Hepatocyte (in vitro differentiated cells): ENCODE measurements around the gene PAQR9. TPM values are rescaled to one million over a fixed set of nuclear protein-coding genes. Genes with fewer than 3 reads are reported as not detected.

Source experiments
- DNase-seq: peaks from one replicate; pipeline ENCODE4 v3.0.0-alpha.2; 2016; ENCODE audit warnings: low spot score
- H2AFZ ChIP-seq: fragments of 200-600 bp; sonication (generic); 2 replicates; pipeline ENCODE4 v1.6.0; 2016; ENCODE audit warnings: antibody characterized with exemption, mild to moderate bottlenecking
- H3K27ac ChIP-seq: fragments of 200-600 bp; sonication (generic); 2 replicates; pipeline ENCODE4 v1.5.1; 2016; ENCODE audit warnings: mild to moderate bottlenecking
- H3K27me3 ChIP-seq: fragments of 200-600 bp; sonication (generic); 2 replicates; pipeline ENCODE4 v1.6.1; 2016
- H3K36me3 ChIP-seq: fragments of 200-600 bp; sonication (generic); replicated peaks from 2 replicates; pipeline ENCODE4 v1.5.1; 2016; ENCODE audit warnings: low read depth; ENCODE audit not compliant: insufficient read depth
- H3K4me1 ChIP-seq: fragments of 200-600 bp; sonication (generic); 2 replicates; pipeline ENCODE4 v1.5.1; 2016; ENCODE audit warnings: mild to moderate bottlenecking, moderate library complexity; ENCODE audit not compliant: insufficient read depth
- H3K4me2 ChIP-seq: fragments of 200-600 bp; sonication (generic); 2 replicates; pipeline ENCODE4 v1.6.0; 2016
- H3K4me3 ChIP-seq: fragments of 200-600 bp; sonication (generic); 2 replicates; pipeline ENCODE4 v1.5.1; 2016; ENCODE audit warnings: mild to moderate bottlenecking
- H3K79me2 ChIP-seq: fragments of 200-600 bp; sonication (generic); 2 replicates; pipeline ENCODE4 v1.6.0; 2017; ENCODE audit warnings: mild to moderate bottlenecking
- H3K9me2 ChIP-seq: fragments of 200-600 bp; sonication (generic); replicated peaks from 2 replicates; pipeline ENCODE4 v1.6.0; 2017; ENCODE audit warnings: mild to moderate bottlenecking; ENCODE audit not compliant: insufficient read depth
- H3K9me3 ChIP-seq: fragments of 200-600 bp; sonication (generic); 2 replicates; pipeline ENCODE4 v1.5.1; 2016; ENCODE audit warnings: low read depth, mild to moderate bottlenecking
- H4K20me1 ChIP-seq: fragments of 200-600 bp; sonication (generic); 2 replicates; pipeline ENCODE4 v1.6.0; 2016; ENCODE audit warnings: mild to moderate bottlenecking; ENCODE audit not compliant: insufficient read depth, poor library complexity, severe bottlenecking
- CTCF ChIP-seq: fragments of 200-600 bp; sonication (generic); IDR thresholded peaks from 2 replicates; pipeline ENCODE4 v1.5.1; 2016; ENCODE audit warnings: antibody characterized with exemption, mild to moderate bottlenecking; ENCODE audit not compliant: poor library complexity
- EZH2 ChIP-seq: fragments of 200-600 bp; sonication (generic); IDR thresholded peaks from 2 replicates; pipeline ENCODE4 v1.6.1; 2016; ENCODE audit warnings: antibody characterized with exemption, mild to moderate bottlenecking, borderline replicate concordance
- EZH2phosphoT487 ChIP-seq: fragments of 200-600 bp; sonication (generic); IDR thresholded peaks from one replicate; pipeline ENCODE4 v1.6.1; 2018; ENCODE audit warnings: antibody characterized with exemption, mild to moderate bottlenecking, low read depth, moderate library complexity; ENCODE audit not compliant: unreplicated experiment, severe bottlenecking
- WGBS: methylation state at CpG from one replicate; pipeline ENCODE4 v1.1.6; 2016; ENCODE audit warnings: low lambda C conversion rate; ENCODE audit errors: missing lambda C conversion rate; 5-methylcytosine and 5-hydroxymethylcytosine counted together
- polyA plus RNA-seq: library from polyadenylated mRNA; unstranded; fragments of >200 nt; fragmentation: Nextera tagmentation; extraction: Ambion mirVana; gene quantifications from 2 replicates; pipeline ENCODE4 v1.2.1, GENCODE V29; 2016
- total RNA-seq: library from RNA; depleted of rRNA; stranded (reverse); fragments of >200 nt; gene quantifications from 2 replicates; pipeline ENCODE4 v1.2.3, GENCODE V29; 2014

The PAQR9 gene
- total and polyA plus RNA-seq, 2 experiments from 2014 or later: 2.9 to 3.8 TPM

DNA sequence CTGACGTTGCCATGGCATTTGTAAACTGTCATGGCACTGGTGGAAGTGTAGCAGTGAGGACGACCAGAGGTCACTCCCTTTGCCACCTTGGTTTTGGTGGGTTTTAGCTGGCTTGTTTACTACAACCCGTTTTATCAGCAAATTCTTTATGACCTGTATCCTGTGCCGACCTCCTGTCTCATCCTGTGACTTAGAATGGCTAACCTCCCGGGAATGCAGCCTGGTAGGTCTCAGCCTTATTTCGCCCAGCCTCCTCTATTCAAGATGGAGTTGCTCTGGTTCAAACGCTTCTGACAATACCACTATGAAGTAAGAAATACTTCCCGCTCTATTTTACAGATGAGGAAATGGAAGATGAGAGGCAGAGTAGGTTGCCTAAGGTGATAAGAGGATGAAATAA lies 16.6 kb downstream of the PAQR9 start:
- DNase-seq: no peak
- H3K27ac ChIP-seq: no peak overlapping the region
- H2AFZ ChIP-seq: no peak overlapping the region
- H3K9me2 ChIP-seq: no peaks in the 10 kb centered on the region
- WGBS: 75% methylated on average over 8 of the region's 8 CpGs
- H3K4me2 ChIP-seq: no peak overlapping the region
- H3K27me3 ChIP-seq: no peaks in the 10 kb centered on the region
- no peaks in the 10 kb centered on the region for H3K36me3 ChIP-seq
- no peak overlapping the region for H3K4me3 ChIP-seq
- TF ChIP-seq EZH2phosphoT487 (no peak), EZH2 (no peak), CTCF (no peak)
- H3K79me2 ChIP-seq: no peaks in the 10 kb centered on the region
- no peaks in the 10 kb centered on the region for H4K20me1 ChIP-seq
- H3K9me3 ChIP-seq: no peaks in the 10 kb centered on the region
- H3K4me1 ChIP-seq: no peaks in the 10 kb centered on the region

DNA sequence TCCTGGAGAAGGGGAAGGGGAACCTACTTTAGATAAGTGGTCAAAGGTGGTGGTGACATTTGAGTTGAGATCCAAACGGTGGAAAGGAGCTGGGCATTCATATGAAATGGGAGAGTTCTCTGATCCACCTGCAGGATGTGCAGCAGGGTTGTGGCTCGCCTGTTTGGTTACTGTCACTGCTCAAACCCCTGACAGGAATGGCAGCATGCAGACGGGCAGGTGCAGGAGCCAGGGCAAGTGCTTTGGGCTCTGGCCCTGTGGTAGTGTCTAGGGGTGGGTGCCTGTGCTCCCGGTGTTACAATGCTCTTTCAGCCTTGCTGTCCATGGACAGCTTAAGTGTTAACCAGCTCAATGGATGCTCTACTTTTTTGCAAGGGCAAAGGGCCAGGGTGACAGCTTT lies 18.5 kb downstream of the PAQR9 start:
- Histone ChIP-seq H3K27ac (no peak overlapping the region), H3K27me3 (no peaks in the 10 kb centered on the region), H3K79me2 (no peaks in the 10 kb centered on the region), H3K36me3 (no peaks in the 10 kb centered on the region), H3K4me2 (no peak overlapping the region), H4K20me1 (no peaks in the 10 kb centered on the region), H3K9me3 (no peaks in the 10 kb centered on the region), H3K4me3 (no peak overlapping the region), H3K4me1 (no peaks in the 10 kb centered on the region), H3K9me2 (no peaks in the 10 kb centered on the region), H2AFZ (no peak overlapping the region)
- TF ChIP-seq EZH2 (no peak), CTCF (no peak), EZH2phosphoT487 (no peak)
- DNase-seq: no peak
- 90% methylated on average over 4 of the region's 4 CpGs for WGBS

- Histone ChIP-seq H3K79me2 (no peaks in the 10 kb centered on the region), H3K4me2 (no peak overlapping the region), H3K9me3 (no peaks in the 10 kb centered on the region), H3K36me3 (no peaks in the 10 kb centered on the region), H3K27me3 (no peaks in the 10 kb centered on the region), H4K20me1 (no peaks in the 10 kb centered on the region), H2AFZ (no peak overlapping the region), H3K27ac (no peak overlapping the region), H3K4me3 (no peak overlapping the region), H3K4me1 (no peaks in the 10 kb centered on the region), H3K9me2 (no peaks in the 10 kb centered on the region)
- 78% methylated on average over 4 of the region's 4 CpGs for WGBS
- no peak for TF ChIP-seq EZH2phosphoT487
- DNase-seq: no peak
Measured at GRCh38 chr3:142944342-142944741, 19.1 kb downstream of the PAQR9 start.

GRCh38 chr3:142943870-142944269 lies 19.6 kb downstream of the PAQR9 start:
- no peak for TF ChIP-seq EZH2phosphoT487
- no peak for TF ChIP-seq CTCF
- TF ChIP-seq EZH2: no peak
- no peak overlapping the region for H3K4me2 ChIP-seq
- H3K27ac ChIP-seq: no peak overlapping the region
- no peak overlapping the region for H3K4me3 ChIP-seq
- no peaks in the 10 kb centered on the region for H3K36me3 ChIP-seq
- no peaks in the 10 kb centered on the region for H3K4me1 ChIP-seq
- DNase-seq: no peak
- no peaks in the 10 kb centered on the region for H4K20me1 ChIP-seq
- H3K9me2 ChIP-seq: no peaks in the 10 kb centered on the region
- H2AFZ ChIP-seq: no peak overlapping the region
- H3K27me3 ChIP-seq: no peaks in the 10 kb centered on the region
- no peaks in the 10 kb centered on the region for H3K9me3 ChIP-seq
- no peaks in the 10 kb centered on the region for H3K79me2 ChIP-seq
